GM19468 (cell line): ENCODE results near the gene TRIM50.
"Not testable (repeated sequence)": the region's sequence is repeated elsewhere in the genome, so short reads cannot be mapped to it uniquely, and the experiment has no call there.

ENCODE experiments used
- ATAC-seq: cut with Tn5 transposase; IDR thresholded peaks from one replicate; pipeline ENCODE4 v1.9.1; 2021; ENCODE audit warnings: mild to moderate bottlenecking, moderate library complexity, moderate number of reproducible peaks; ENCODE audit not compliant: unreplicated experiment; ENCODE audit errors: extremely low read depth

TRIM50 gene

DNA sequence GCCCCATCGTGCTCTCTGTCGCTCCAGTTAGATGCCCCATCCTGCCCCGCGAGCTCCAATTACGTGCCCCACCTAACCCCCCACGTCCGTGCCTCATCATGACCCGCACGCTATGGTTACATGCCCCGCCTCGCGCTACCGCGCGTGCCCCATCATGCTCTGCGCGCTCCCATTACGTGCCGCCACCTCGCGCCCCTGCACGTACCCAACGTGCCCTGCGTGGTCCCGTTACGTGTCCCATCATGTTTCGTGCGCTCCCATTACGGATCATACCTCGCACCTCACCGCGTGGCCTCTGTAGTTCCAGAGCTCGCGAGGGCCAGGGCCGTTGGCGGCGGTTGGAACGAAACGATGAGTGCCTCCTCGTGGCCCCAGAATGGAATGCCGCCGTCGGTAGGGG lies at the start of gene TRIM50, which contains the start of gene FKBP6:
Gene TRIM50, minus strand, starts transcription at position 161 of the 400 bp plus-strand sequence. CDS start 3,295 bp downstream, outside the sequence.
Gene FKBP6, plus strand, starts transcription at position 240 of the 400 bp plus-strand sequence. CDS start 268 bp downstream, outside the sequence.
- ATAC-seq = not testable (repeated sequence)

DNA sequence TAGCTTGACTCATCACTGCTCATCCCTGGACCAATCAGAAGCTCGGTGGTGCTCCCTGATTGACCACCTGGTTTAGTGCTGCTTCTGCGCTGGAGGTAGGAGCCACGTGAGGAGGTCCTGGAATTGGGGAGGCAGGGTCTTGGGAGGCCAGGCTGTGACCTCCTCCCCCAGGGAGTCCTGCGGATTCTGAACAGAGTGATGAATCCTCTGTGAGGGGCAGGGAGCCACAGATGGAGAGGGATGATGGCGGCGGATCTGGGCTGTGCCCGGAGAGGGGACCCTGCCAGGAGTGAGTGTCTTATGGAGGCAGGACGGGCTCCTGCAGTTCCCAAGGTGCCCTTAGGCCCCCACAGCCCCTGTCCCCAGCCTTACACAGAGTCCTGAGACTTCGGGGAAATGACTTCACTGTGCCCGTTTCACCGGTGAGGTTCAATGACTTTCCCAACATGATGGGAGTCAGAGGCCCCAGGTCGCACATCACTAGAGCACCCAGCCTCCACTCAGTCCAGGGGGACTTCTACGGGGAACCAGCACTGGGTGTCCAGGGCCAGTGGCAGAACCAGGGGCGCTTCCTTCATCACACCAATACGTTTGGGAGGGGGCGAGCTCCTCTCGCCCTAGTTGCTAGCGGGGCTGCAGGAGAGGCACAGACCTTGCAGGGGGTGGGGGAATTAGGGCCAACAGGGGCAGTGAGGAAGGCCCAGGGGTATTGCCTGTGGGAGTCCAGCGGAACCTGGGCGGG lies 49.0 kb upstream of the TRIM50 start:
- ATAC-seq = no peak

DNA sequence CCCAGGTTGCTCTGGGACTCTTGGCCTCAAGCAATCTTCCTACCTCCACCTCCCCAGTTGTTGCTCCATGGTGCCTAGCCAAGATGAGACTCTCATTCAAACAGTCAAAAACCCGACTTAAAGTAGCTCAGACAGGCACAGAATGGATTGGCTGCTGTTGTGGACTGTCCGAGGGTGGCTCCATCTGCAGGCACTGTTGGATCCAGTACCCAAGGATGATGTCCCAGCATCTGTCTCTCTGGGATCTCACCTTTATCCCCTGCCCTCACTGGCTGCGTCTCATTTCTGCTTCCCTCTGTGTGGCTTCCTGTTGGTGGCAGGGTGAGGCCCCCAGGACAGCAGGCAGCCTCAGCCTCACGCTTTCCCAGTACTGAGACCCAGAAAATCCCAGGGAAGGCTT lies 48.4 kb upstream of the TRIM50 start:
- ATAC-seq = not testable (repeated sequence)

DNA sequence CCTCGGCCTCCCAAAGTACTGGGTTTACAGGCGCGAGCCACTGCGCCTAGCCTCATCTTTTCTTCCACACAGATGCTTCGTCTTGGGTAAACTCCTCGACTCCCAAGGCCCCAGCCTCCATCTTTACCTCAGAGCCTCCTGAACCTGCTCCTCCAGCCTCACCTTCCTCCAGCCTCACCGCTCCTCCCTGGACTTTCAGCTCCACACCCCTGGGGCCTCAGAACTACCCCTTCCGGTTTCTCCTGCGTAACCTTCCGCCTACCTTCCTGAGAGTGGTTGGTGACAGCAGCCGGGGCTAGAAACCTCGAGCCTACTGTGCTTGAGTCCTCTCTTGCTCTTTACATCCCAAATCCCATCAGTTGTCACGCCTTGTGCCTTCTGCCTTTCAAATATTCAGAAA lies 45.9 kb upstream of the TRIM50 start:
- no peak for ATAC-seq

DNA sequence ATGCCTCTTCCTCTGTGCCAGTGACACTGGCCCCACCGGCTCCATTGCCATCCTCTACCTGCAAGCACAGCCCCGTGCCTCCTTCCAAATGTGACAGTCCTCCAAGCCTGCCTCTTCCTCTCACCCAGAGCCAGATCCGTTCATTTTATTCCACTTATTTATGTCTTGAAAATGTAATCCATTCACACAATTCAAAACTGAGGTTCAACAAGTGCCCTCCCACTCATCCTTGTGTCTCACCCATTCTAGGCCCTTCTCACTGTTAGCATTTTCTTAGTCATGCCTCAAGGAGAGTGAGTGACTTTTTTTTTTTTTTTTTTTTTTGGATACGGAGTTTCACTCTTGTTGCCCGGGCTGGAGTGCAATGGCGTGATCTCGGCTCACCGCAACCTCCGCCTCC lies 41.7 kb upstream of the TRIM50 start:
- ATAC-seq = no peak

DNA sequence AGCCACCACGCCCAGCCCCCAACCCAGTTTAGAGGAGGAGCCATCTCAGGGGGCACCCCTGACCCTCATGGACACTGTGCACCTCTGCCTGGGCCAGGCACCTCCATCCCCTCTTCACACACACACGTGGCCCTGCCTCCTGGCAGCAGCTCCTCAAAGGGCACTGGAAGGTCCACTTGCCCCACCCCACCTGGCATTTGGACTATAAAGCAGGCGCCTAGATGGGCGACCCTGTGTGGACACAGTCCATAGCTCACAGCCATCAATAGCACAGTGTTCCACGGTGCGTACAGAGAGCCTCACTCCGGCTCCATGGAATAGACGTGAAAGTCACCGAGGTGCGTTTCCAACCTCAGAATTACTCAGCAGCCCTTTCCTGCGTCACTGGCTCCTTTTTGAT lies 41.1 kb upstream of the TRIM50 start:
- no peak for ATAC-seq

DNA sequence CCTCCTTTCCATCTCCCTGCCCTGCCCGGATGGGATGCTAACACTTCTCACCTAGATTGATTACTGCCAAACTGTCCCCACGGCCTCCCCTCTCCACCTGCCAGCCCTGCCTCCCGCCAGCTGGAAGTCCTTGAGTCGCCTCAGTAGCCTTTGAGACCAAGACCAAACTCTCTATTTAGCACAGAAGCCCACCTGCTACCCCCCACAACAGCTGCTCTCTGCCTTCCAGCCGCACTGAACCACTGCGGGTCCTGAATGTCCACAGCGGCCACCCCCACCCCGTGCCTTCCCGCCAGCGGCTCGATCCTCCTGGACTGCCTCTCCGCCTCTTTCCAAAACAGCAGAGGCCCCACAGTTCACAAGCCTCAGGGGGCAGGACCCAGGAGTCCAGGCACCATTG lies 39.1 kb upstream of the TRIM50 start:
- no peak for ATAC-seq

DNA sequence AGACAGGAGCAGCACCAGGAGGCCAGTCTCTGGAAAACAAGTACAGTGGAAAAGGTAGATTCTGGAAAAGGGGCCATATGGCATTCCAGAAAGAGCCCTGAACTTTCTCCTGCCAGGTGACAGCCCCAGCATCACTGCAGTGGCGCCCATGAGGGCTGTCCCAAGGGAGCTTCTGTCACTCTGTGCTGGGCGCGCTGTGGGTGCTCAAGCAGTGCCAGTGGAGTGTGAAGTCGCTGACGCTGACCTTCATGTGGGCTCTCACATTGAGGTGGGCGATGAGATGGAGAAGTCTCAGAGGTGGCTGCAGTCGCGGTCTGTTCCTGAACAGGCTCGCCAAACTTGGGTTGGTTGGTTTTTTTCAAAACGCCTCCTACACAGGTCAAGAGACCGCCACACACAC lies 38.2 kb upstream of the TRIM50 start:
- no peak for ATAC-seq

DNA sequence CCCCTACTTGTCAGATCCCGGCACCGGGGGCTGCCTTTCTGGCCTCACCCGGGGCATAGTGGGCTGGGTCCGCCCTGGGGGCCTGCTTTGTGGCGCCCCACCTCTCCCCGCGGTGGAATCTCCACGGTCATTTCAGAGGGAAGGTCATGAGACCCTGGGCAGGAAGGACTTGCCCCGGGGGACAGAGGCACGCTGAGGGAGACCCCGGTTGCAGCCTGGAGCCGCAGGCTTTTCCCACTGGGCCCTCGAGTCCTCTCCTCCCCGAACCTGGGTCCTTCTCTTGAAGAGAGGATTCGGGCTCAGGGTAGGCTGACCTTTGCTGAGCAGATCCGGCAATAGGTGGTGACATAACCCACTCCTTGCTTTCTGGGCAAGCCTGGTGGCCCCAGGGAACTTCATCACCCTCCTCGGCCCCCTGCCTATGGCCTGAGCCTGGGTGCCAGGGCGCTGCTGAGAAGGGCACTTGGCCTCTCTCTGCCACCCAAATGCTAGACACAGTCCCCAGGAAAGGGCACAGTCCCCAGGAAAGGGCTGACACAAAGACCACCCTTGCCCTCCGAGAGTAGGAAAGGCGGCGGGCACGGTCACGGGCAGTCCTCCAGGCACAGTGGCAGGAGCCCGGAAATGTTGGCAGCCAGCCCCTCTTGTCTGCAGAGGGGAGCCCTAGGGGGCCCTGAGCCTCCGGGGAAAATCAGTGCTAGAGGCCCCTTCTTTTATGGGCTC lies 36.3 kb upstream of the TRIM50 start:
- ATAC-seq = no peak

DNA sequence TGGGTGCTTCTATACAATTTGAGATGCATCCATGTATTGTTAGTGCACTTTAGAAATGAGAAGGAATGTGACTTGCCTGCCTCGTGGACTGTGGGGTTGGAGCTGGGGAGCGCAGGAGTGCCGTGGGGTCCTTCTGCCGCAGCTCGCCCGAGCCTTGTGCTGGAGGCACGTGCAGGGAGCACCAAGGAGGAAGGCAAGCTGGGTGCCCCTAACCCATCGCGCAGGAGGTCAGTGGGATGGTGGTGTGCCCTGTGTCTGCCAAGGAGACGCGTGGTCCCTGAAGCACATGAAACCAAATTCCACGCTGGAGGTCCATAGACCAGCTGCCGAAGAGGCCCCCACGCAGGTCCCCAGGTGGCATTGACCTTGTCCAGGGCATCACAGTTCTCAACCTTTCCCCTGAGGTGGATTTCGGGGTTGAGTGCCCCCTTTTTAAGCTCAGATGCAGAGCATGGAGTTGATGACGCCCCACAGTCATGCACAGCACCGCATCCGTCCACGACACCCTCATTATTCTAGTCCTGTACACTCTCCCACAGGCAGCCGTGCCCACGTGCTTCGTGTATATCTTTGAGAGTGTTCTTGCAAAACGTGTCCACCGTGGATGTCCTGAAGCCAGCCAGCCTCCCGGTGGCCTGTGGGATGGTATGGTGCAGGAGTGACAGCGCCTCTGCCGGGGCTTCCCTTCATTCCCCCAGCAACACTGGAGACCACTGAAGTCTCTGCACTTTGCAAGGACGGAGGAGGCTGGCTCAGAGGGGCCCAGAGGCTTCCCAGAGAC lies 35.5 kb upstream of the TRIM50 start:
- no peak for ATAC-seq

DNA sequence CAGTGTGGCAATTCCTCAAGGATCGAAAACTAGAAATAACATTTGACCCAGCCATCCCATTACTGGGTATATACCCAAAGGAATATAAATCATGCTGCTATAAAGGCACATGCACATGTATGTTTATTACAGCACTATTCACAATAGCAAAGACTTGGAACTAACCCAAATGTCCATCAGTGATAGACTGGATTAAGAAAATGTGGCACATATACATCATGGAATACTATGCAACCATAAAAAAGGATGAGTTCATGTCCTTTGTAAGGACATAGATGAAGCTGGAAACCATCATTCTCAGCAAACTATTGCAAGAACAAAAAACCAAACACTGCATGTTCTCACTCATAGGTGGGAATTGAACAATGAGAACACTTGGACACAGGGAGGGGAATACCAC lies 32.7 kb upstream of the TRIM50 start:
- not testable (repeated sequence) for ATAC-seq

DNA sequence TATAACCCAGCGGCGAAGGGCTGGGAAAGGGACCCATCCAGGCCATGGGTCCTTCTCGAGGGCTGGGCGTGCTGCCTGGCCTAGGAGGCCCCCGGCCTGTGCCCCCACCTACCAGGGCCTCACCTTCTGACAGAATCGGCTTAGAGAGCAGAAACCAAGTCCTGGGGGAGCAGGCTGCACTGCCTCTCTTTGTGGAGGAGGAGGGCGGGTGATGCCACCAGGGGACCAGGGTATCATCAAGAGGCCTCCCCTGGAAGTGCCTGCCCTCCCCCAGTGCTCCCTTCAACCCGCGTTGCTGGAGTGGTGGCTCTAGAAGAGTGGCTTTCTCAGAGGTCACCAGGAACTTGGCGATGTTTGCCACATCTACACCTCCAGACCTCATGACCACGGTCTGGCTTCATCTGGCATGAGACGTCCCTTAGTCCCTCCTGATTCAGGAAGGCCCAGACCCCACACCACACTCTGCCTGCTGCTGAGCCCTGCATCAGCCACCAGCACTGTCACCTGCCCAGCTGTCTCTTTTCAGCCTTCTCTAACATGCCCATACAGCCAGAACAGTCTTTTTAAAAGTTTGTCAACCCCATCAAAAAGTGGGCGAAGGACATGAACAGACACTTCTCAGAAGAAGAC lies 32.0 kb upstream of the TRIM50 start:
- no peak for ATAC-seq

DNA sequence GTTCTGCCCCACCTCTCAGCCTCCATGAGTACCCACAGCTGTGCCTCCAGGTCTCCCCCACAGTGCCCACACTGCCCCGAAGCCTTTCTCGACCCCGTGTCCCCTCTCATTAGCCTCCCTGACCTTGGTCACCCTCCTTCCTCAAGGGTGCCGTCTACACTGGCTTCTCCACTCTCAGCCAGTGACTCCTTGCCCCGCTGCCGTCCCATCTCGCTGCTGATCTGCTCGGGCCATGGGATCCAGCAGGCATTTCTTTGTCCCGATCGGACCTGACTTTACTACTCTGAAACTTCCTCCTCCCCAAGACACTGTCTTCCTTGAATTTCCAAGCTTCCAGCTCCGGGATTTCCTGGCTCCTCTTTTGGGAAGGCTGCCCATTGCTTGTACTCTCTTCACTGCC lies 31.4 kb upstream of the TRIM50 start:
- no peak for ATAC-seq

DNA sequence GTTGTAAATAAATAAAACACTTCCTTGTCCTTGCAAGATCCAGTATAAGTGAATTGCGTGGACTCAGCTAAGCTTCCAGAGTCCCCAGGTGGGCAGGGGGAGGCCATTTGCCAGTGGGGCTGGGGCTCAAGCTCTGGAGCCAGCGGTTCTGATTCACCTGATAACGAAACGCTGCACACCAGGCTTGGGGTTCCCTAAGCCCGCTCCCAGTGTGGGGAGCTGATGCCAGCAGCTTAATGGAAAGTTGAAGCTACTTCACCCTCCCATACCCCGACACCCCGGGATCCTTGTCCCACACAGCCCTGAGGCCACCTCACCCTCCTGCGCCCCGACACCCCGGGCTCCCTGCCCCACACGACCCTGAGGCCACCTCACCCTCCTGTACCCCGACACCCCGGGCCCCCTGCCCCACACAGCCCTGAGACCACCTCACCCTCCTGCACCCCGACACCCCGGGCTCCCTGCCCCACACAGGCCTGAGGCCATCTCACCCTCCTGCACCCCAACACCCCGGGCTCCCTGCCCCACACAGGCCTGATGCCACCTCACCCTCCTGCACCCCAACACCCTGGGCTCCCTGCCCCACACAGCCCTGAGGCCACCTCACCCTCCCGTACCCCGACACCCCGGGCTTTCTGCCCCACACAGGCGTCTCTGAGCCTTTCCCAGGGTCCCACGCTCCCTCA lies 30.9 kb upstream of the TRIM50 start:
- no peak for ATAC-seq

DNA sequence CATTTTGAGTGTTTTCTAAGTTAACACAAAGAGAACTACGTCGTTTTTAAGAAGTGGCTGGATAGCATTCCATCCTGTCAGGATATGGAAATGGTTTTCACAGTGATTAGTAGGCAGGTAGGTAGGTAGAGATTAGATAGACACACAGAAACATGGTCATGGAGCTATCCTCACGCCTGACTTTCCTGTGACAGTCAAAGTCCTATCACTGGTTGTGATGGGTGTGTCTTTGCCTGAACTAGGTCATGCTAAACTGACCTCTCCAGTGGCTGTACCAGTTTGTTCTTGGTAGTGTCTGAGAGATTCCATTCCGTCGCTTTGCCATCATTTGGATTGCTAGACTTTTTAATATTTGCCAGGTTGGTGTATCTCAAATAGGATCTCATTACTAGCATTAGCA lies 28.3 kb upstream of the TRIM50 start:
- ATAC-seq = no peak

DNA sequence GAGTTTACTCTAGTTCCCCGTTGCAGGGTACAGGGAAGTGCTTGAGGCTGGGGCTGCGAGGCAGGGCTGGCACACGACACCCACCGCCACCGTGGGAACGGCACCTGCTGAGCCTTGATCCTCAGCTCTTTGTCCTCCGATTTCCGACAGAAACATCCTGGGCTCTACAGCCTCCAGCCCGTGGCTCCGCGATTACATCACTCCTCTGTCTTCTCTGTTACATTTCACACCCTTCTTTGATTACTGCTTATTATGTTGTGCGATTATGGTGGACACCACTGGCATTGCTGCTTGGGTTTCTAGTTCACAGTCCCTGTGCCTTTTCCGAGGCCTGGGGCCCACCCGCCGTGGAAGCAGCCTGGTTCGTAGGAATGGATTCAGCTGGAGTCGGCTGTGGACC lies 26.9 kb upstream of the TRIM50 start:
- ATAC-seq = no peak

DNA sequence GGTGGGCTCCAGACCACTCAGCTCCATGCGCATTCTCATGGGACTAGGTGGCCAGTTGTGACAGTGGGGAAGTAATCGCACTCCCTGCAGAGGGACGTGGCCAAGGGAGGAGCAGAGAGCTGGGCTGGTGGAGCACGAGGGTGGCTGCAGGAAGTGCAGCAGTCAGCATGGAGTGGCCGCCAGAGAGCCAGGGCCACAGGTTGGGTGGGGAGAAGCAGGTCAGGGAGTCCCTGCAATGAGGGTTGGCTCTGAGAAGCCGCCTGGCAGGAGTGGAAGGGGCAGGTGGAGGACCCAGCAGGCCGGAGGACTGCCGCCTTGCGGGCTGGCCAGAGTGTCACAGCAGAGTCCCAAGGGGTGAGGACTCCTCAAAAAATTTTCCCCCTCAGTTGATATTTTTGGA lies 26.3 kb upstream of the TRIM50 start:
- ATAC-seq = no peak

DNA sequence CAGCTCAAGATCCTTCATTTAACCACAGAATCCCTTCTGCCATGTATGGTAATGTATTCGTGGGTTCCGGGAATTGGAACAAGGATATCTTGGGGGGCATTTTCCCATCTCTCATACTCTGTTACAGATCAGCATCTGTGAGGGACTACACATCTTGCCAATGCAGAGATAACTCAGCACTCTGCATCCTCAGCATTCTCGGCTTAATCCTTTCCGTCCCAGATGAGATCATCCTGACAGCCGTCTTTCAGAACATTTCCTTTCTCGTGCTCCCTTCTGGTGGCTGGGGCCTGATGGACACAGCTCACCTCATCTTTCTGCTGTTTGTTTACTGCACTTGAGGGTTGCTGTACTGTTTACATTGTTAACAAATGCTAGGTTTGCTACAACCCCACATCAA lies 25.4 kb upstream of the TRIM50 start:
- no peak for ATAC-seq

DNA sequence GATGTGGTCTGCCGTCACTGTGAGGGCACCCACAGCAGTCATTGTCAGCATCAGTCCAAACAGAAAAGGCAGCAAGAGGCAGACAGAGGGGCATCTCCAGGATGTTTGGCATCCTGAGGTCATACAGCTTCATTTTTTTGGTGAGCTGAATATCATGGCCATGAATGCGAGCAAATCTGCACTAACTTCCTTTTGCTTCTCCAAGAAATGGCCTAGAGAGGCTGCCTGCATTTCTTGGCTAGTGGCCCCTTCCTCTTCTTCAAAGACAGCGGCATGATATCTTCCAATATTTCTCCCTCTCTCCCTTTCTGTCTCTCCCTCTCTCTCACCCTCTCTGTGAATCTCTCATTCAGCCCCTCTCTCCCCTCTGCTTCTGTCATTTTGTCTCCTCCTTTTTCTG lies 24.9 kb upstream of the TRIM50 start:
- ATAC-seq = no peak
